ENCODE results near the gene CDR2.

GRCh38 chr16:22337045-22337444 lies 37.4 kb downstream of the CDR2 start:
- TF ChIP-seq EZH2phosphoT487 (IDR thresholded peaks at IDR 0.05; ENCODE audit: low read length) (no peak), CTCF (IDR thresholded peaks at IDR 0.05; ENCODE audit: low read length) (no peak), EZH2 (optimal IDR thresholded peaks at IDR 0.05; ENCODE audit: low read depth, low read length) (no peak)

Measured in MM.1S (cell line).